ENCODE results near the gene FAM181A. TPM values are rescaled to one million over a fixed set of nuclear protein-coding genes. Genes with fewer than 3 reads are reported as not detected.

FAM181A gene
- polyA plus RNA-seq, 1 donor from 2014 or later: 0.43 TPM

DNA sequence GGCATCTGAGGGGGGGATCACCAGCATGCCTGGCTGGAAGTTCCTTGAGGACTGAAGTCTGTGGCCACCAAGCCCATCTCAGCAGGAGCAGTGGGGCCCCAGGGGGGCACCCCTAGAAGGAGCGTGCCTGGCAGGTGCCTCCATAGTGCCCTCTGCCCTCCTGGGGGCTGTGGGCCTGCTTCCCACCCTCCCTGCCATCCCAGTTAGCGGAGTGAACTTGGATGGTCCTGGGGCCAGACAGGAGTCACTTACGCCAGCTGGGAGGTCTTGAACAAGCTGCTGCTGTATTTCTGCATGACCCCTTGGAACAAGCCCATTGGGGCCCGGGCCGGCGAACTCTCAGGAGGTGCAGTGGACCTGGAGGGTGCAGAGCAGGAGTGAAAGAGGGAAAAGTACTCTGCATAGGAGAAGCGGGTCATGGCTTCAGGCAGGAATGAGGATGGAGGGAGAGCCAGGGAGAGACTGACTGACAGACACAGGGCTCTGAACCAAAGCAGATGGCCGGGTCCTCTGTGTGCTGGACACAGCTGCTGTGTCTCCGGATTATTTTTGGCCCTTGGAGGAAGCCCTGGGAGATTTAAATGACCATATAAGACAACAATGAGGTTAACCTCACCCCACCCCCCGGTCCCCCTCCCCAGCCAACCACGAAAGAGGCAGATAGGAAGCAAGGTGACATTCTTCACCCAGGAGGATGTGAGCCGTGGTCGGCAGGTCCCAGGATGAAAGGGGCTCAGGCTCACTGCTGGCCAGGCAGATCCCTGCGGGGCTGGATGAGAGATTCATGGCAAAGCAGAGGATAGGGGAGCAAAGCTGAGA lies 29.6 kb downstream of the FAM181A start (continued):
- no peak for TF ChIP-seq EZH2 (IDR thresholded peaks at IDR 0.05; ENCODE audit: borderline replicate concordance, insufficient read depth, low read length, poor library complexity, severe bottlenecking)
- no peak for TF ChIP-seq SMC3 (conservative IDR thresholded peaks at IDR 0.05; ENCODE audit: poor library complexity)

DNA sequence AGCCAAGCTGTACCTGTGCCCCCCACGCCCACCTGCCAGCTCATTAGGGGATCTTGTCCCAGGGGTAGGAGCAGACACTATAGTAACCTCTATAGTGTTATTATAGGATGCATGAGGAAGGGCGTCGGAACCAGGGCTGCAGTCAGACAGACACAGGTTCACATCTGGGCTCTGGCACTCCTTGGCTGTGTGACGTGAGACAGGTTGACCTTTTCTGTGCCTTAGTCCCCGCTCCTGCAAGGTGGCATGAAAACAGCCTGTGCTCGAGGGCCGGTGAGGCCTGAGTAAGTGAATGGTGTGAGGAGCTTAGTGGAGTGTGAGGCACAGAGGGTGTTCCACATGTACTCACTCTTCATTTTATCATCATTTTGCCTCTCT lies 30.2 kb downstream of the FAM181A start:
- TF ChIP-seq, protein P1, sequence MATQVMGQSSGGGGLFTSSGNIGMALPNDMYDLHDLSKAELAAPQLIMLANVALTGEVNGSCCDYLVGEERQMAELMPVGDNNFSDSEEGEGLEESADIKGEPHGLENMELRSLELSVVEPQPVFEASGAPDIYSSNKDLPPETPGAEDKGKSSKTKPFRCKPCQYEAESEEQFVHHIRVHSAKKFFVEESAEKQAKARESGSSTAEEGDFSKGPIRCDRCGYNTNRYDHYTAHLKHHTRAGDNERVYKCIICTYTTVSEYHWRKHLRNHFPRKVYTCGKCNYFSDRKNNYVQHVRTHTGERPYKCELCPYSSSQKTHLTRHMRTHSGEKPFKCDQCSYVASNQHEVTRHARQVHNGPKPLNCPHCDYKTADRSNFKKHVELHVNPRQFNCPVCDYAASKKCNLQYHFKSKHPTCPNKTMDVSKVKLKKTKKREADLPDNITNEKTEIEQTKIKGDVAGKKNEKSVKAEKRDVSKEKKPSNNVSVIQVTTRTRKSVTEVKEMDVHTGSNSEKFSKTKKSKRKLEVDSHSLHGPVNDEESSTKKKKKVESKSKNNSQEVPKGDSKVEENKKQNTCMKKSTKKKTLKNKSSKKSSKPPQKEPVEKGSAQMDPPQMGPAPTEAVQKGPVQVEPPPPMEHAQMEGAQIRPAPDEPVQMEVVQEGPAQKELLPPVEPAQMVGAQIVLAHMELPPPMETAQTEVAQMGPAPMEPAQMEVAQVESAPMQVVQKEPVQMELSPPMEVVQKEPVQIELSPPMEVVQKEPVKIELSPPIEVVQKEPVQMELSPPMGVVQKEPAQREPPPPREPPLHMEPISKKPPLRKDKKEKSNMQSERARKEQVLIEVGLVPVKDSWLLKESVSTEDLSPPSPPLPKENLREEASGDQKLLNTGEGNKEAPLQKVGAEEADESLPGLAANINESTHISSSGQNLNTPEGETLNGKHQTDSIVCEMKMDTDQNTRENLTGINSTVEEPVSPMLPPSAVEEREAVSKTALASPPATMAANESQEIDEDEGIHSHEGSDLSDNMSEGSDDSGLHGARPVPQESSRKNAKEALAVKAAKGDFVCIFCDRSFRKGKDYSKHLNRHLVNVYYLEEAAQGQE (IDR thresholded peaks at IDR 0.05; ENCODE audit: borderline replicate concordance): no peak
- TF ChIP-seq TAF1 (IDR thresholded peaks at IDR 0.05; ENCODE audit: low read depth): no peak
- no peak for TF ChIP-seq EP300 (conservative IDR thresholded peaks at IDR 0.05; ENCODE audit: poor library complexity, severe bottlenecking)
- no peak for TF ChIP-seq POLR2AphosphoS5 (IDR thresholded peaks at IDR 0.05)
- TF ChIP-seq MXI1 (conservative IDR thresholded peaks at IDR 0.05; ENCODE audit: poor library complexity, severe bottlenecking): no peak
- TF ChIP-seq SMC3 (conservative IDR thresholded peaks at IDR 0.05; ENCODE audit: poor library complexity): no peak
- TF ChIP-seq, protein P2, sequence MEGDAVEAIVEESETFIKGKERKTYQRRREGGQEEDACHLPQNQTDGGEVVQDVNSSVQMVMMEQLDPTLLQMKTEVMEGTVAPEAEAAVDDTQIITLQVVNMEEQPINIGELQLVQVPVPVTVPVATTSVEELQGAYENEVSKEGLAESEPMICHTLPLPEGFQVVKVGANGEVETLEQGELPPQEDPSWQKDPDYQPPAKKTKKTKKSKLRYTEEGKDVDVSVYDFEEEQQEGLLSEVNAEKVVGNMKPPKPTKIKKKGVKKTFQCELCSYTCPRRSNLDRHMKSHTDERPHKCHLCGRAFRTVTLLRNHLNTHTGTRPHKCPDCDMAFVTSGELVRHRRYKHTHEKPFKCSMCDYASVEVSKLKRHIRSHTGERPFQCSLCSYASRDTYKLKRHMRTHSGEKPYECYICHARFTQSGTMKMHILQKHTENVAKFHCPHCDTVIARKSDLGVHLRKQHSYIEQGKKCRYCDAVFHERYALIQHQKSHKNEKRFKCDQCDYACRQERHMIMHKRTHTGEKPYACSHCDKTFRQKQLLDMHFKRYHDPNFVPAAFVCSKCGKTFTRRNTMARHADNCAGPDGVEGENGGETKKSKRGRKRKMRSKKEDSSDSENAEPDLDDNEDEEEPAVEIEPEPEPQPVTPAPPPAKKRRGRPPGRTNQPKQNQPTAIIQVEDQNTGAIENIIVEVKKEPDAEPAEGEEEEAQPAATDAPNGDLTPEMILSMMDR (IDR thresholded peaks at IDR 0.05; ENCODE audit: poor library complexity, severe bottlenecking): no peak
- TF ChIP-seq EZH2 (IDR thresholded peaks at IDR 0.05; ENCODE audit: borderline replicate concordance, insufficient read depth, low read length, poor library complexity, severe bottlenecking): no peak
- TF ChIP-seq RAD21 (conservative IDR thresholded peaks at IDR 0.05): no peak
- H3F3A ChIP-seq (ENCODE audit: insufficient read depth, low read length, poor library complexity, severe bottlenecking): no peaks in the 10 kb centered on the region
- no peak overlapping the region for H3K9ac ChIP-seq (ENCODE audit: low read length)
- H3K79me2 ChIP-seq (replicated peaks; ENCODE audit: insufficient read depth, low read length): no peaks in the 10 kb centered on the region
- H4K20me1 ChIP-seq (ENCODE audit: insufficient read depth): no peaks in the 10 kb centered on the region
- H3K4me3 ChIP-seq (ENCODE audit: low read length): no peak overlapping the region
- H3K9me3 ChIP-seq (ENCODE audit: low read length): no peaks in the 10 kb centered on the region
- H3K36me3 ChIP-seq (ENCODE audit: insufficient read depth, low read length): no peaks in the 10 kb centered on the region
- no peaks in the 10 kb centered on the region for H3K9me2 ChIP-seq (ENCODE audit: insufficient read depth, low read length)
- no peak overlapping the region for H2AFZ ChIP-seq (ENCODE audit: low read depth, low read length)
- no peaks in the 10 kb centered on the region for H3K27me3 ChIP-seq (ENCODE audit: insufficient read depth, low read depth, low read length)
- no peak overlapping the region for H3K27ac ChIP-seq (ENCODE audit: low read length)
- H3K4me2 ChIP-seq (ENCODE audit: low read length): no peak overlapping the region
